HG03060 (cell line): ENCODE measurements around the gene EPB42.
"Not testable (repeated sequence)": the region's sequence is repeated elsewhere in the genome, so short reads cannot be mapped to it uniquely, and the experiment has no call there.

ENCODE experiments used
- ATAC-seq: cut with Tn5 transposase; IDR thresholded peaks from one replicate; pipeline ENCODE4 v1.9.1; 2021; ENCODE audit warnings: low read depth, moderate number of reproducible peaks; ENCODE audit not compliant: unreplicated experiment

EPB42 gene

DNA sequence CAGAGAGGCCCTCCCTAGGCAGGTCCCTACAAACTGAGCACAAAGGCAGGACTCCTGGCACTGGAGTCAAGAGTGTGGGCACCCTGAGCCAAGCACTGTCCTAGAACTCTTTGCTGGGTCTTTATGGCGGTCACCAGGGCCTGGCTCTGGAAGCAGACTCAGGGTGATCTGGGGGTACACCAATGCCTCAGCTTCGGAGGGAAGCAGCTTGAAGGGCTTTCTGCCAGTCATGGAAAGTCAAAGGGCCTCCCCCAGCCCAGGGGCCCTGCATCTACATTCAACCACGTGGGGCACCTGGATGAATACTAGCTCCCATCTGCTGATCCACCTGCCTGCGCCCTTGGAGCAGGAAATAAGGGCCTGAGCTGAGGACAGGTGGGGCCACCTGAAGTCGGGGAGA lies 7.4 kb downstream of the EPB42 start:
- ATAC-seq: no peak

DNA sequence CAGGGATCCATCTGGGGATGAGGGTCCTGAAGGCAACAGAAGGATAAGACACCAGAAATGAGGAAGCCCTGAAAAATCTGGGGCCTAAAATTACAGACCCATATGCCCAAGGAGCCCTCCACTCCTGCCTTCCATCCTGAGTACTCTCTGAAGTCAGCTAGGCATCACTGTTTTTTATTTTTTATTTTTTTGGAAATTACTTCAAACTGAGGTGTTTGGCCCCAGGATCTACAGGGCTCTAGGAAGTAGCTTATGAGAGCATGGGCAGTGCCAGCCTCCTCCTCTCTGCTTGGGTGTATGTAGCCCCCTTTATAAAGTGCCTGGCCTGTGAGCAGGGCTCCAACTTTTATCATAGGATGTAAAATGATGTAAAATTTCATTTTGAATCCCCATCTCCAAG lies 7.9 kb downstream of the EPB42 start:
- no peak for ATAC-seq

DNA sequence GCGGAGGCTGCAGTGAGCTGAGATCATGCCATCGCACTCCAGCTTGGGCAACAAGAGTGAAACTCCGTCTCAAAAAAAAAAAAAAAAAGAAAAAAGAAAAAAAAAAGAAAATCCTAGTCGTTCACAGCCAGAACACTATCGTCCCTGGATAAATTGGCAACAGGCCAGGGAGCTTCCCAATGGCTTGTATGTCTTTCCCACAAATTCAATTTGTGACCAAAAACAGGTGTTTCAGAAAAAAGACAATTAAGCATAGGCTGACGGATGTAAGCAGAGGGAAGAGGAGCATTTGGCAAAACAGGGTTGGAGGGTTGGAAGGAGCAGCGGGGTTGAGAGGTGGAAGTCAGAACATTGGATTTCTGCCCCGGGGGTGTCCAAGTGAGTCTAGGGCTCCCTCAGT lies 8.5 kb downstream of the EPB42 start:
- ATAC-seq: no peak

- no peak for ATAC-seq
Measured at GRCh38 chr15:43211224-43211735, 9.5 kb downstream of the EPB42 start.

- no peak for ATAC-seq
Measured at GRCh38 chr15:43210807-43211206, 10.0 kb downstream of the EPB42 start.

DNA sequence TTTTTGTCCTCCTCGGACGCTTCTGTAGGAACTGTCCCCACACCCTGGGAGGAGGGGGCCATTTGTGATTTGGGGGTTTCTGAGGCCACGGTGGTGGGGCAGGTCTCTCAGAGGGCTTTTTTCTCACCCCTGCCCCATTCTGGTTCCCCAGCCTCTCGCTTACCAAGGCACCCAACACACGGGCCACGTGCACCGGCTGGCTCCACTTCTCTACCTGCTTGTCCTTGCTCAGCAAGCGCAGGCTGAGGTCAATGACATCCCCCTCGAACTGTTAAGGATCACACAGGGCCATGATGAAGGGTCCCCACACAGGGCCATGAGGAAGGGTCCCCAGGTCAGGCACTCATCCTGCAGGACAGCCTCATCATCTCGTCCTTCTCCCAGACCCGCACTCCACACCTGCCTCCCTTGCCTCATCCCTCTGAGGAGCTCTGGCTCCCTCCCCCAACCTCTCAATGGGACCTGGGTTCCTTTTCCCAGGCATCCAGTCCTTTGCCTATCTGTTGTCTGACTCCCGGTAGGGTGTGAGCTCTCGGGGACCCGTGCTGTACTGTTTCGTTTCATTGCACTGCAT lies 10.6 kb downstream of the EPB42 start:
- no peak for ATAC-seq

GRCh38 chr15:43209059-43209824 lies 11.6 kb downstream of the EPB42 start:
- no peak for ATAC-seq

- no peak for ATAC-seq
Measured at GRCh38 chr15:43208052-43209002, 12.5 kb downstream of the EPB42 start.

- no peak for ATAC-seq
Measured at GRCh38 chr15:43207024-43207423, 13.8 kb downstream of the EPB42 start.

DNA sequence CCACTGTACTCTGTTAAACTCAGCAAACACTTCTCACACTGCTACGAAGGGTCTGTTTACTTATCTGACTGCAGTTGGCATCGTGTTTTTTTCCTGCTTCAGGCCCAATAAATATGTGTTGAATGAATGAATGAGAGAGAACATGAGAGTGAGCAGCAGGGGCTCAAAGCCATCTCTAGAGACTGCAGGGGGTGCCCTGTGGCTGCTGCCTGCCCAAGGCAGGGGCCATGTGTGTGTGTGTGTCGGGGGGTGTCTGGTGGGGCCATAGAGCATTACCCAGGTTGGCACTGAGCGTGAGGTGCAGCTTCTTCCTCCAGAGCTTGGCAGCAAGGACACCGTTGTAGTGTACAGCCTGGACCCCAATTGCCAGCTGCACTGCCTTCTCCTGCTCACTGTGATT lies 14.8 kb downstream of the EPB42 start:
- ATAC-seq: no peak

DNA sequence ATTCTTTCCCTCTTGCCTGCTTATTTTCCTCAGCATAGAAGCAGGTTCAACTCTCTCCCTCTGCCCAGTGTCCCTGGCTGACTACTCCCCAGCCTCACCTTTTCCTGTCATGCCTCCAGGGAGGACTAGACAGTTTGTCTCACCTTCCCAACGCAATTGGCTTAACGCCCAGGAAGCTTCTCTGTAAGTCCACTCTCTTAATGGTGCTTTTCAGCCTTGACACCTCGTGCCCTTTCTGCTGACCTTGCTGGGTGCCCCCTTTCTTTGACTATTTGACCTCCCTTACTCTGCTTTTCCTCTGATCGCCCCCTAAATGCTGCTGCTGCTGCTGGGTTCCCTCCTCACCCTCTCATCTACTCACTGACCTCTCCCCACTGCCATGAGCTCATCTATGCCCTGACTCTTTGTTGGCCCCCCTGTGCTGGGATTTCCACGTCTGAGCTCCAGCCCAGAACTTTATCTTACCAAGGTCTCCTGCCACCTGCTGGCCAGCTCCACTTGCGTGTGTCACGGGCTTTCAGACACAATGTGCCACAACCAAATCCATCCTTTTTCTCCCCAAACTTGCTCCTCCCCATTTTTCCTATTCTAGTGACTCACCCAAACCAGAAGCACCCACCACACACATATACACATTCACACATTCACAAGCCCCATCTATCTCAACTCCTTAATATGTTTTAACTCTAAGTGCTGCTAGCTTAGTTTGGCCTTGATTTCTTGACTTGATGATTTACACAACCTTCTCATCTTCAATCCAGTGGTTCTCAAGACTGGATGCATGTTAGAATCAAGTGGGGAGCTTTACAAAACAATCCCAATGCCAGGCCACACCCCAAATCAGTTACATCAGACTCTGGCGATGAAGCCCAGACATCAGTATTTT lies 16.6 kb downstream of the EPB42 start:
- no peak for ATAC-seq

GRCh38 chr15:43199945-43200488 lies 20.8 kb downstream of the EPB42 start:
- ATAC-seq: no peak

GRCh38 chr15:43198992-43199391 lies 21.8 kb downstream of the EPB42 start:
- ATAC-seq: no peak

GRCh38 chr15:43198556-43198955 lies 22.3 kb downstream of the EPB42 start:
- ATAC-seq: not testable (repeated sequence)

DNA sequence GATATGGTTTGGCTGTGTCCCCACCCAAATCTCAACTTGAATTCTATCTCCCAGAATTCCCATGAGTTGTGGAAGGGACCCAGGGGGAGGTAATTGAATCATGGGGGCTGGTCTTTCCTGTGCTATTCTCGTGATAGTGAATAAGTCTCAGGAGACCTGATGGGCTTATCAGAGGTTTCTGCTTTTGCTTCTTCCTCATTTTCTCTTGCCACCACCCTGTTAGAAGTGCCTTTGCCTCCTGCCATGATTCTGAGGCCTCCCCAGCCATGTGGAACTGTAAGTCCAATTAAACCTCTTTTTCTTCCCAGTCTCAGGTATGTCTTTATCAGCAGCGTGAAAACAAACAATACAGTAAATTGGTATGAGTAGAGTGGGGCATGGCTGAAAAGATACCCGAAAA lies 23.0 kb downstream of the EPB42 start:
- ATAC-seq: not testable (repeated sequence)

- ATAC-seq: no peak
Measured at GRCh38 chr15:43196760-43197548, 23.9 kb downstream of the EPB42 start.

- ATAC-seq: no peak
Measured at GRCh38 chr15:43194795-43195194, 26.0 kb downstream of the EPB42 start.

GRCh38 chr15:43193710-43194109 lies 27.1 kb downstream of the EPB42 start:
- no peak for ATAC-seq

GRCh38 chr15:43190178-43190577 lies 30.6 kb downstream of the EPB42 start:
- no peak for ATAC-seq
